Calu3 (cell line): ENCODE data around the gene RBM26. TPM values are rescaled to one million over a fixed set of nuclear protein-coding genes. Genes with fewer than 3 reads are reported as not detected.

ENCODE experiments used
- BruUV-seq: library from RNA; stranded (reverse); fragments of 400-500 nt; replicated peaks from 2 replicates; lab custom pipeline; 2021; lab: Mats Ljungman, UMichigan
- CTCF ChIA-PET: fragments of 300-600 bp; sonication (Branson Sonifier 250); formaldehyde crosslinking; loops from one replicate; lab custom pipeline; 2022; ENCODE audit warnings: antibody characterized with exemption; lab: Charles Lee
- DNase-seq: peaks from one replicate; pipeline ENCODE4 v3.0.0; 2022
- H3K27ac Mint-ChIP-seq: one replicate; pipeline ENCODE4 v1.8.0; 2022; ENCODE audit warnings: mixed read lengths; ENCODE audit not compliant: unreplicated experiment
- H3K27me3 Mint-ChIP-seq: one replicate; pipeline ENCODE4 v1.8.0; 2022; ENCODE audit warnings: mixed read lengths; ENCODE audit not compliant: unreplicated experiment
- H3K36me3 Mint-ChIP-seq: one replicate; pipeline ENCODE4 v1.8.0; 2022; ENCODE audit warnings: mild to moderate bottlenecking, moderate library complexity, mixed read lengths; ENCODE audit not compliant: insufficient read depth, unreplicated experiment
- H3K4me1 Mint-ChIP-seq: one replicate; pipeline ENCODE4 v1.8.0; 2022; ENCODE audit warnings: mild to moderate bottlenecking, low read depth, mixed read lengths; ENCODE audit not compliant: unreplicated experiment
- H3K4me3 Mint-ChIP-seq: one replicate; pipeline ENCODE4 v1.8.0; 2022; ENCODE audit warnings: mild to moderate bottlenecking, low read depth, moderate library complexity, mixed read lengths; ENCODE audit not compliant: unreplicated experiment
- H3K9me3 Mint-ChIP-seq: one replicate; pipeline ENCODE4 v1.8.0; 2022; ENCODE audit warnings: low read depth, mixed read lengths; ENCODE audit not compliant: unreplicated experiment
- CTCF ChIP-seq: fragments of 200-600 bp; IDR thresholded peaks from one replicate; pipeline ENCODE4 v1.8.0; 2022; ENCODE audit warnings: antibody characterized with exemption; ENCODE audit not compliant: unreplicated experiment
- intact Hi-C: fragments of 100-400 bp; cut with micrococcal nuclease; formaldehyde crosslinking; loops from one replicate; pipeline ENCODE4 v1.10.0; 2022; ENCODE audit not compliant: unreplicated experiment
- total RNA-seq: library from RNA; stranded (reverse); gene quantifications from 2 replicates; pipeline ENCODE4 v1.2.3, GENCODE V29; 2022

Gene RBM26
- total RNA-seq, 1 experiment from 2014 or later: 19.2 TPM

DNA sequence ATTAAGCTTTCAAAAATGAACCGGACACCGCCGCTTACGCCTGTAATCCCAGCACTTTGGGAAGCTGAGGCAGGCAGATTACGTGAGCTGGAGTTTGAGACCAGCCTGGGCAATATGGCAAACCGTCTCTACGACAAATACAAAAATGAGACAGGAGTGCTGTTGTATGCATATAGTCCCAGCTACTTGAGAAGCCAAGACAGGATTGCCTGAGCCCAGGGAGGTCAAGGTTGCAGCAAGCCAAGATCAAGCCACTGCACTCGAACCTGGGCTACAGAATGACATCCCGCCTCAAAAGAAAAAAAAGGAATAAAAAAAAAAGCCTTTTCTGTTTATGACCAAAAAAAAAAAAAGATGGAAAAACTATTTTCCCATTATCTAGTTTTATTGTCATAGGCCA is 96.4 kb downstream of the RBM26 start:
- no peak for TF ChIP-seq CTCF
- no peak overlapping the region for H3K4me3 Mint-ChIP-seq
- no peak overlapping the region for H3K27ac Mint-ChIP-seq
- no peaks in the 10 kb centered on the region for H3K9me3 Mint-ChIP-seq
- H3K4me1 Mint-ChIP-seq: no peaks in the 10 kb centered on the region
- no peak for DNase-seq
- intact Hi-C loops: no loop called here
- no peaks in the 10 kb centered on the region for H3K36me3 Mint-ChIP-seq
- CTCF ChIA-PET: no interaction called here
- BruUV-seq: no TSS peak
- no peaks in the 10 kb centered on the region for H3K27me3 Mint-ChIP-seq

- no peak for TF ChIP-seq CTCF
- Mint-ChIP-seq H3K27ac (no peak overlapping the region), H3K4me3 (no peak overlapping the region), H3K9me3 (peaks cover 1% of the 10 kb centered on the region), H3K27me3 (no peaks in the 10 kb centered on the region), H3K4me1 (no peaks in the 10 kb centered on the region), H3K36me3 (no peaks in the 10 kb centered on the region)
- BruUV-seq: no TSS peak
- intact Hi-C loops: no loop called here
- CTCF ChIA-PET: no interaction called here
- no peak for DNase-seq
Observed at GRCh38 chr13:79307866-79308298, 98.2 kb downstream of the RBM26 start.

DNA sequence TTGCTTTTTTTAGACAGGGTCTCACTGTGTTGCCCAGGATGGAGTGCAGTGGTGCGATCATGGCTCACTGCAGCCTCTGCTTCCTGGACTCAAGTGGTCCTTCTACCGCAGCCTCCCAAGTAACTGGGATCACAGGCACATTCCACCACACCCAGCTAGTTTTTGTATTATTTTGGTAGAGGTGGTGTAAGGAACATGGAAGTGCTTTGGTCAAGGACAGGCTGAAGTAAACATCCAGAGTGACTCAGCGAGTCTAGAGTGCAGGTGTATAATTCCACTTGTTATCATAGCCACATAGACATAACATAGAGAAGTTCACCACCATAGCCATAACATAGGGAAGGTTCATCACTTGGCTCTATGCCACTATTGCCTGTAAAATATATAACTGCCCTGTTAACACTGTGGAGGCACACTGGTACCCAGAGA is 98.6 kb downstream of the RBM26 start:
- no TSS peak for BruUV-seq
- Mint-ChIP-seq H3K27me3 (no peaks in the 10 kb centered on the region), H3K27ac (no peak overlapping the region), H3K36me3 (no peaks in the 10 kb centered on the region), H3K4me3 (no peak overlapping the region), H3K9me3 (peaks cover 4% of the 10 kb centered on the region), H3K4me1 (no peaks in the 10 kb centered on the region)
- TF ChIP-seq CTCF: no peak
- no peak for DNase-seq
- intact Hi-C loops: no loop called here
- CTCF ChIA-PET: no interaction called here

DNA sequence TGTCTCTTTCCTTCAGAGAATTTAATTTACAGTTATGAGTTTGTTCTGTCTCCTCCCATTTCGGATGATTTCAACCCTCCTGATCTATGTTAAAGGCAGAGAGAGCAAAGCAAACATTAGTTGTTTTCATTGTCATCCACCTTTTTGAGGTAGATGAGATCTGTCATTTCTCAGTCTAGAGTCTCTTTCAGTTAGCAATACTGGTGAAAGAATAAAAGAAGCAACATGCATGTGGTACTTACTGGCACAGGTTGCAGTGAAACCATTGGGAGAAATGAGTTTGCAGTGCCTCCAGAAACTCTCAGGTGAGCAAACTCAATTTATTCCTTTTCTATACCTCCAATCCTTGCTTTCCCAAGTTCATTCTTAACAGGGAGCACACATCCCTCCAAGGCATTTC is 99.4 kb downstream of the RBM26 start:
- Mint-ChIP-seq H3K9me3 (peaks cover 4% of the 10 kb centered on the region), H3K27me3 (no peaks in the 10 kb centered on the region), H3K36me3 (no peaks in the 10 kb centered on the region), H3K4me3 (no peak overlapping the region), H3K27ac (no peak overlapping the region), H3K4me1 (no peaks in the 10 kb centered on the region)
- CTCF ChIA-PET: no interaction called here
- no peak for DNase-seq
- no TSS peak for BruUV-seq
- no peak for TF ChIP-seq CTCF
- intact Hi-C loops: no loop called here
